ENCODE results near the gene MAGI1.
"Not testable (repeated sequence)": the region's sequence is repeated elsewhere in the genome, so short reads cannot be mapped to it uniquely, and the experiment has no call there.

- TF ChIP-seq, protein P1, sequence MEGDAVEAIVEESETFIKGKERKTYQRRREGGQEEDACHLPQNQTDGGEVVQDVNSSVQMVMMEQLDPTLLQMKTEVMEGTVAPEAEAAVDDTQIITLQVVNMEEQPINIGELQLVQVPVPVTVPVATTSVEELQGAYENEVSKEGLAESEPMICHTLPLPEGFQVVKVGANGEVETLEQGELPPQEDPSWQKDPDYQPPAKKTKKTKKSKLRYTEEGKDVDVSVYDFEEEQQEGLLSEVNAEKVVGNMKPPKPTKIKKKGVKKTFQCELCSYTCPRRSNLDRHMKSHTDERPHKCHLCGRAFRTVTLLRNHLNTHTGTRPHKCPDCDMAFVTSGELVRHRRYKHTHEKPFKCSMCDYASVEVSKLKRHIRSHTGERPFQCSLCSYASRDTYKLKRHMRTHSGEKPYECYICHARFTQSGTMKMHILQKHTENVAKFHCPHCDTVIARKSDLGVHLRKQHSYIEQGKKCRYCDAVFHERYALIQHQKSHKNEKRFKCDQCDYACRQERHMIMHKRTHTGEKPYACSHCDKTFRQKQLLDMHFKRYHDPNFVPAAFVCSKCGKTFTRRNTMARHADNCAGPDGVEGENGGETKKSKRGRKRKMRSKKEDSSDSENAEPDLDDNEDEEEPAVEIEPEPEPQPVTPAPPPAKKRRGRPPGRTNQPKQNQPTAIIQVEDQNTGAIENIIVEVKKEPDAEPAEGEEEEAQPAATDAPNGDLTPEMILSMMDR (conservative IDR thresholded peaks at IDR 0.05) = not testable (repeated sequence)
- not testable (repeated sequence) for TF ChIP-seq ZFX (IDR thresholded peaks at IDR 0.05)
These were observed 473.0 kb downstream of the MAGI1 start for GRCh38 chr3:65565744-65566143.

Measured in C4-2B (cell line).